ENCODE data around the gene LRRC46. TPM values are rescaled to one million over a fixed set of nuclear protein-coding genes. Genes with fewer than 3 reads are reported as not detected.

LRRC46 gene
- total RNA-seq, 2 donors from 2014 or later, result not detected

GRCh38 chr17:47844814-47845715, 13.6 kb downstream of the LRRC46 start:
- ATAC-seq, result no peak
- no peak for DNase-seq
- intact Hi-C loops (cut with DNase I), result loop anchor here (2.0 to 10.0 kb wide), 3 partner anchors 44 to 102 kb away; partner anchors contain the start of gene PNPO (in 1 of the 2)

GRCh38 chr17:47845716-47846075, 14.2 kb downstream of the LRRC46 start:
- intact Hi-C loops (cut with DNase I), result loop anchor here (2.0 to 10.0 kb wide), 2 partner anchors 43 to 99 kb away; partner anchors contain the start of gene PNPO (in 1 of the 2)
- DNase-seq, result no peak
- no peak for ATAC-seq

GRCh38 chr17:47846716-47847340, 15.4 kb downstream of the LRRC46 start:
- DNase-seq (no peak), ATAC-seq (no peak)
- intact Hi-C loops (cut with DNase I), result loop anchor here in 1 of 2 donors (10.0 kb wide), 1 partner anchor 98 kb away; the partner anchor contains the start of gene PNPO

- DNase-seq (no peak), ATAC-seq (no peak)
- intact Hi-C loops (cut with DNase I), result loop anchor here in 1 of 2 donors (10.0 kb wide), 1 partner anchor 97 kb away; the partner anchor contains the start of gene PNPO
These were observed 16.1 kb downstream of the LRRC46 start for GRCh38 chr17:47847341-47848197.

GRCh38 chr17:47848198-47848513, 16.7 kb downstream of the LRRC46 start:
- intact Hi-C loops (cut with DNase I), result loop anchor here in 1 of 2 donors (10.0 kb wide), 1 partner anchor 97 kb away; the partner anchor contains the start of gene PNPO
- DNase-seq, result no peak
- ATAC-seq, result no peak

GRCh38 chr17:47850373-47850691, 18.9 kb downstream of the LRRC46 start:
- intact Hi-C loops (cut with DNase I), result no loop called here
- no peak for DNase-seq
- ATAC-seq, result peak in 1 of 2 donors; percentile 23

- DNase-seq (peak; percentile 73), ATAC-seq (peak; percentile 83 to 95)
- intact Hi-C loops (cut with DNase I), result no loop called here
These were observed 19.5 kb downstream of the LRRC46 start, which contains the start of gene SP6 for GRCh38 chr17:47850692-47851573. TSS of gene SP6 (minus strand) at chr17:47851163. CDS start at chr17:47848429, 2,734 bp downstream.

GRCh38 chr17:47851764-47852112, 20.3 kb downstream of the LRRC46 start:
- intact Hi-C loops (cut with DNase I), result no loop called here
- ATAC-seq (no peak), DNase-seq (no peak)

- DNase-seq (no peak), ATAC-seq (no peak)
- intact Hi-C loops (cut with DNase I), result no loop called here
These were observed 20.9 kb downstream of the LRRC46 start for GRCh38 chr17:47852113-47852949.

GRCh38 chr17:47853616-47854015, 22.1 kb downstream of the LRRC46 start:
- intact Hi-C loops (cut with DNase I), result no loop called here
- no peak for ATAC-seq
- DNase-seq, result no peak

GRCh38 chr17:47855737-47856136, 24.3 kb downstream of the LRRC46 start:
- intact Hi-C loops (cut with DNase I), result no loop called here
- DNase-seq, result no peak
- ATAC-seq, result no peak

- DNase-seq (no peak), ATAC-seq (no peak)
- intact Hi-C loops (cut with DNase I), result no loop called here
These were observed 25.4 kb downstream of the LRRC46 start for GRCh38 chr17:47856830-47857229.

GRCh38 chr17:47857551-47858455, 26.3 kb downstream of the LRRC46 start:
- DNase-seq (no peak), ATAC-seq (no peak)
- intact Hi-C loops (cut with DNase I), result no loop called here

- intact Hi-C loops (cut with DNase I), result no loop called here
- DNase-seq, result no peak
- ATAC-seq, result no peak
These were observed 28.9 kb downstream of the LRRC46 start for GRCh38 chr17:47860386-47860785.

- intact Hi-C loops (cut with DNase I), result no loop called here
- peak in 1 of 2 donors; percentile 19 for ATAC-seq
- no peak for DNase-seq
These were observed 31.4 kb downstream of the LRRC46 start for GRCh38 chr17:47862621-47863440.

- no peak for DNase-seq
- ATAC-seq, result no peak
- intact Hi-C loops (cut with DNase I), result no loop called here
These were observed 33.3 kb downstream of the LRRC46 start for GRCh38 chr17:47864791-47865216.

Data from left cardiac atrium (tissue), 4 donors.